Measurements from ENCODE around the gene AUTS2. TPM values are rescaled to one million over a fixed set of nuclear protein-coding genes. Genes with fewer than 3 reads are reported as not detected.

The AUTS2 gene
- total and polyA plus RNA-seq, 2 of the 8 experiments (the other 6 are each of a cell fraction or from before 2014, with no cell fraction given), result 25.9 to 101 TPM

DNA sequence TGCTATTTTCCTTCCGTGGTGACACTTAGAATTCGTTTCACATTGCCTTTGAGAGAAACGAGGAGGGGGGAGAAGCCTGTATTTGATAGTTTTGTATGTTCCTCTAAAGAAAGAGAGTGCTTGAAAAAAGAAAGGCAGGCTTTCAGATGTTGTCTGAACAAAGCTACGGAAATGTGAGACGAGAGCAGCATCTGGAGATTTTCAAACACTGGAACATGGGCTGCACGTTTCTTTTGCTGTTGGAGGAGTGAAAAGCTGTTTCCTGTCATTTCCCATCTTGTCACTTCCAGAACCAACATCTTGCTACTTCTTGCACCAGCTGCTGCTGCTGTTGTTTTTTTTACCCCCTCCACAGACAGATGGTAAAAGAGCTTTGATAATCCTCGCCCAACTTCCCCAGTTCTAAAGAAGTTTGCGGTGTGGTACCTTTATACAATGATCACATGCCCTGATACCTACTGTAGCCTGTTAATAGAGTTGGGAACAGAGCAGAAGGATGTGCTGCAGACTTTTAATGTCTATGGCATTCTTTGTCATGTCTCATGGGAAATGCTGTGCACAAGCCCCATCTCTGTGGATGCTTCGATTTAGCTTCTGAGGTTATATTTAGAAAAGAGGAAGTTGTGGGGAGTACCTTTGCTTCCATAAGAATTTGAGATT, 408.1 kb downstream of the AUTS2 start:
- Histone ChIP-seq H3K9me3 (ENCODE audit: insufficient read depth in 2 of 2, low read depth in 1 of 2, low read length in 1 of 2) (no peaks in the 10 kb centered on the region), H2BK12ac (ENCODE audit: low read depth, low read length) (no peak overlapping the region), H3K23ac (ENCODE audit: insufficient read length) (no peak overlapping the region), H3K79me2 (ENCODE audit: control insufficient read depth in 1 of 2, insufficient read depth in 2 of 2, low read length in 2 of 2) (no peaks in the 10 kb centered on the region), H2BK5ac (ENCODE audit: low read depth, low read length) (no peak overlapping the region), H3K4ac (replicated peaks; ENCODE audit: insufficient read length, low read depth, low read length) (no peak overlapping the region), H3K4me2 (ENCODE audit: insufficient read depth in 1 of 2, low read depth in 2 of 2, low read length in 2 of 2) (no peak overlapping the region), H3K18ac (ENCODE audit: extremely low read depth, low read length) (no peak overlapping the region), H3K9ac (replicated peaks in 1 of 4; ENCODE audit: extremely low read depth in 1 of 4, low read depth in 3 of 4, low read length in 3 of 4) (no peak overlapping the region), H2BK120ac (replicated peaks; ENCODE audit: low read depth, low read length) (no peak overlapping the region), H3K27me3 (replicated peaks in 1 of 4; ENCODE audit: control insufficient read depth in 3 of 4, extremely low read depth in 1 of 4, insufficient read depth in 3 of 4, low read length in 3 of 4) (no peaks in the 10 kb centered on the region), H3K79me1 (ENCODE audit: low read depth, low read length) (no peaks in the 10 kb centered on the region), H3K14ac (ENCODE audit: insufficient read length) (no peak overlapping the region), H3K36me3 (ENCODE audit: control insufficient read depth in 2 of 4, insufficient read depth in 4 of 4, low read length in 3 of 4) (no peaks in the 10 kb centered on the region), H3K23me2 (ENCODE audit: low read depth, low read length) (no peaks in the 10 kb centered on the region), H4K8ac (ENCODE audit: extremely low read depth, insufficient read depth, low read length) (no peak overlapping the region), H3K4me1 (replicated peaks in 1 of 4; ENCODE audit: control insufficient read depth in 3 of 4, insufficient read depth in 4 of 4, low read length in 3 of 4) (0 out of 7 replicates have a peak, but pooled peaks cover 0 to 2% (median 0%) of the 10 kb centered on the region in 4 experiments), H3K27ac (ENCODE audit: low read depth, low read length) (no peak overlapping the region), H3K4me3 (ENCODE audit: extremely low read depth in 1 of 4, insufficient read depth in 2 of 4, low read depth in 3 of 4, low read length in 4 of 4) (no peak overlapping the region), H4K5ac (ENCODE audit: insufficient read length, low read depth, low read length) (no peak overlapping the region), H2BK15ac (ENCODE audit: low read length) (no peak overlapping the region), H2BK20ac (ENCODE audit: low read length) (no peak overlapping the region), H2AFZ (ENCODE audit: low read length) (no peak overlapping the region), H4K91ac (replicated peaks; ENCODE audit: insufficient read length, low read length) (no peak overlapping the region), H2AK5ac (ENCODE audit: low read depth, low read length) (no peak overlapping the region), H4K20me1 (replicated peaks in 1 of 2; ENCODE audit: control insufficient read depth in 1 of 2, insufficient read depth in 2 of 2, low read length in 2 of 2) (no peaks in the 10 kb centered on the region), H3K56ac (replicated peaks; ENCODE audit: insufficient read length, low read depth, low read length) (no peak overlapping the region)
- FAIRE-seq (no peak), DNase-seq (ENCODE audit: low read depth in 1 of 2, low spot score in 2 of 2) (no peak)
- TF ChIP-seq TAF7 (optimal IDR thresholded peaks at IDR 0.05; ENCODE audit: borderline replicate concordance, low read depth, low read length) (no peak), KDM4A (IDR thresholded peaks at IDR 0.05; ENCODE audit: low read depth, low read length, severe bottlenecking) (no peak), SAP30 (IDR thresholded peaks at IDR 0.05; ENCODE audit: insufficient read depth, insufficient replicate concordance, low read length) (no peak), CHD1 (IDR thresholded peaks at IDR 0.05; ENCODE audit: low read depth, low read length) (no peak)
- WGBS, 2 experiments (ENCODE audit: extremely low coverage in 1 of 2, insufficient coverage in 1 of 2, insufficient read length in 1 of 2, insufficient replicate concordance in 2 of 2, low coverage in 1 of 2, low lambda C conversion rate in 2 of 2, missing lambda C conversion rate in 1 of 2), result 84% methylated on average over 9 of the region's 9 CpGs; no CpG with 5 or more reads in 1 of the 2 experiments
- ChIA-PET CTCF (ENCODE audit: partially characterized antibody) (interaction anchor here (1.1 kb wide), 1 partner anchor 10 kb away, joined by 3 read pairs; no protein-coding TSS in a partner anchor), POLR2A (ENCODE audit: partially characterized antibody) (no interaction called here)
